Neural cell (in vitro differentiated cells): ENCODE results near the gene FAF2.

Experiments used
- EZH2 ChIP-seq: fragments of 200-600, 300-800 bp; shearing (Covaris generic), sonication (generic); IDR thresholded peaks from 2 replicates; pipeline ENCODE4 v1.6.1; 2014; ENCODE audit warnings: antibody characterized with exemption, low read length, borderline replicate concordance, mild to moderate bottlenecking; ENCODE audit not compliant: insufficient read depth, poor library complexity, severe bottlenecking
- MXI1 ChIP-seq: fragments of 450-650 bp; conservative IDR thresholded peaks from 2 replicates; pipeline ENCODE4 v1.6.1; 2014; ENCODE audit warnings: antibody characterized with exemption, mild to moderate bottlenecking; ENCODE audit not compliant: poor library complexity, severe bottlenecking
- POLR2AphosphoS5 ChIP-seq: IDR thresholded peaks from 2 replicates; pipeline ENCODE4 v1.6.1; 2012
- RAD21 ChIP-seq: fragments of 450-650 bp; conservative IDR thresholded peaks from 2 replicates; pipeline ENCODE4 v1.6.1; 2014; ENCODE audit warnings: antibody characterized with exemption, mild to moderate bottlenecking, moderate library complexity
- SMC3 ChIP-seq: fragments of 450-650 bp; conservative IDR thresholded peaks from 2 replicates; pipeline ENCODE4 v1.6.1; 2014; ENCODE audit warnings: antibody characterized with exemption, mild to moderate bottlenecking, moderate library complexity; ENCODE audit not compliant: poor library complexity
- TAF1 ChIP-seq: IDR thresholded peaks from 2 replicates; pipeline ENCODE4 v1.6.1; 2012; ENCODE audit warnings: low read depth
- TF ChIP-seq, protein P1 (sequence below): fragments of 450-650 bp; IDR thresholded peaks from 2 replicates; pipeline ENCODE4 v1.5.1; 2014; ENCODE audit warnings: antibody characterized with exemption, mild to moderate bottlenecking, moderate library complexity; ENCODE audit not compliant: poor library complexity, severe bottlenecking

GRCh38 chr5:176461349-176461748 is 13.2 kb downstream of the FAF2 start:
- TF ChIP-seq POLR2AphosphoS5 (no peak), EZH2 (no peak), RAD21 (no peak), TAF1 (no peak), MXI1 (no peak), SMC3 (no peak)
- TF ChIP-seq, protein P1, sequence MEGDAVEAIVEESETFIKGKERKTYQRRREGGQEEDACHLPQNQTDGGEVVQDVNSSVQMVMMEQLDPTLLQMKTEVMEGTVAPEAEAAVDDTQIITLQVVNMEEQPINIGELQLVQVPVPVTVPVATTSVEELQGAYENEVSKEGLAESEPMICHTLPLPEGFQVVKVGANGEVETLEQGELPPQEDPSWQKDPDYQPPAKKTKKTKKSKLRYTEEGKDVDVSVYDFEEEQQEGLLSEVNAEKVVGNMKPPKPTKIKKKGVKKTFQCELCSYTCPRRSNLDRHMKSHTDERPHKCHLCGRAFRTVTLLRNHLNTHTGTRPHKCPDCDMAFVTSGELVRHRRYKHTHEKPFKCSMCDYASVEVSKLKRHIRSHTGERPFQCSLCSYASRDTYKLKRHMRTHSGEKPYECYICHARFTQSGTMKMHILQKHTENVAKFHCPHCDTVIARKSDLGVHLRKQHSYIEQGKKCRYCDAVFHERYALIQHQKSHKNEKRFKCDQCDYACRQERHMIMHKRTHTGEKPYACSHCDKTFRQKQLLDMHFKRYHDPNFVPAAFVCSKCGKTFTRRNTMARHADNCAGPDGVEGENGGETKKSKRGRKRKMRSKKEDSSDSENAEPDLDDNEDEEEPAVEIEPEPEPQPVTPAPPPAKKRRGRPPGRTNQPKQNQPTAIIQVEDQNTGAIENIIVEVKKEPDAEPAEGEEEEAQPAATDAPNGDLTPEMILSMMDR: no peak
